GM12878 (cell line): Measurements from ENCODE around the gene TMTC1. TPM values are rescaled to one million over a fixed set of nuclear protein-coding genes. Genes with fewer than 3 reads are reported as not detected.

Experiments
- ATAC-seq: fragments of 200-7000 bp; cut with Tn5 transposase; 3 replicates; pipeline ENCODE4 v1.9.1; 2020; ENCODE audit warnings: mild to moderate bottlenecking, moderate library complexity
- BruUV-seq: library from RNA; stranded (reverse); fragments of 400-500 nt; replicated peaks from 2 replicates; lab custom pipeline; 2021; lab: Mats Ljungman, UMichigan
- CTCF ChIA-PET: fragments of 300-600 bp; sonication (Branson Sonifier 250); formaldehyde crosslinking; extraction: SDS; loops from one replicate; lab custom pipeline; 2021; ENCODE audit warnings: inconsistent platforms; lab: Yijun Ruan, JAX
- POLR2A ChIA-PET: fragments of 350-600 bp; formaldehyde crosslinking; extraction: SDS; loops from one replicate; lab custom pipeline; 2021; ENCODE audit warnings: inconsistent platforms; lab: Charles Lee
- RAD21 ChIA-PET: fragments of 300-600 bp; sonication (Branson Sonifier 250); formaldehyde crosslinking; loops from one replicate; lab custom pipeline; 2023; ENCODE audit warnings: antibody characterized with exemption; ENCODE audit not compliant: unreplicated experiment; lab: Charles Lee
- SMC1A ChIA-PET: fragments of 300-600 bp; sonication (Branson Sonifier 250); formaldehyde crosslinking; loops from one replicate; lab custom pipeline; 2023; ENCODE audit not compliant: unreplicated experiment, uncharacterized antibody; lab: Charles Lee
- DNase-seq: peaks from one replicate; pipeline ENCODE4 v3.0.0-alpha.2; 2011; ENCODE audit warnings: low read depth, low spot score
- FAIRE-seq: peaks from 3 replicates; lab custom pipeline; 2011; peaks lifted over from hg19 to GRCh38; lab: Jason Lieb, UNC
- H2AFZ ChIP-seq: 2 replicates; pipeline ENCODE4 v1.6.0; 2011; ENCODE audit warnings: low read depth, low read length, control low read depth; ENCODE audit not compliant: control insufficient read depth
- H3K27ac ChIP-seq: 2 replicates; pipeline ENCODE4 v1.5.1; 2011; ENCODE audit warnings: control low read depth; ENCODE audit not compliant: control insufficient read depth, insufficient read depth
- H3K27me3 ChIP-seq, 2 experiments: replicated peaks in 1 of 2; 2 replicates each; pipeline versions ENCODE4 v1.6.0 to v1.6.1; 2011; ENCODE audit warnings: low read length in 1 of 2; ENCODE audit not compliant: control insufficient read depth in 2 of 2, insufficient read depth in 2 of 2
- H3K36me3 ChIP-seq, 2 experiments: 2 replicates each; pipeline ENCODE4 v1.5.1; 2011; ENCODE audit warnings: low read length in 1 of 2; ENCODE audit not compliant: control insufficient read depth in 2 of 2, insufficient read depth in 2 of 2
- H3K4me1 ChIP-seq: 2 replicates; pipeline ENCODE4 v1.6.1; 2011; ENCODE audit warnings: mild to moderate bottlenecking, low read length, moderate library complexity, mixed read lengths; ENCODE audit not compliant: control insufficient read depth, insufficient read depth
- H3K4me2 ChIP-seq: 2 replicates; pipeline ENCODE4 v1.6.0; 2011; ENCODE audit warnings: control low read depth; ENCODE audit not compliant: control insufficient read depth, insufficient read depth
- H3K4me3 ChIP-seq: fragments of 200-600 bp; sonication (generic); 2 replicates; pipeline ENCODE4 v1.5.1; 2016
- H3K79me2 ChIP-seq: 2 replicates; pipeline ENCODE4 v1.6.0; 2011; ENCODE audit warnings: low read length; ENCODE audit not compliant: control insufficient read depth, insufficient read depth
- H3K9ac ChIP-seq: 2 replicates; pipeline ENCODE4 v1.8.0; 2011; ENCODE audit warnings: low read length, control low read depth, mixed read lengths; ENCODE audit not compliant: control insufficient read depth, insufficient read depth
- H3K9me3 ChIP-seq: replicated peaks from 3 replicates; pipeline ENCODE4 v1.5.1; 2011; ENCODE audit warnings: mild to moderate bottlenecking, low read length; ENCODE audit not compliant: control insufficient read depth, insufficient read depth
- H4K20me1 ChIP-seq: 2 replicates; pipeline ENCODE4 v1.6.0; 2011; ENCODE audit not compliant: control insufficient read depth, insufficient read depth
- CHD2 ChIP-seq: IDR thresholded peaks from 2 replicates; pipeline ENCODE4 v1.6.1; 2011; ENCODE audit warnings: low read depth, low read length, improper control_type of control experiment, borderline replicate concordance
- EZH2 ChIP-seq: IDR thresholded peaks from 2 replicates; pipeline ENCODE4 v1.6.1; 2012; ENCODE audit warnings: low read depth, mild to moderate bottlenecking, control low read depth, inconsistent platforms, low read length, borderline replicate concordance; ENCODE audit not compliant: control insufficient read depth
- IKZF1 ChIP-seq: fragments of 450-650 bp; conservative IDR thresholded peaks from 2 replicates; pipeline ENCODE4 v1.6.1; 2017; ENCODE audit warnings: antibody characterized with exemption, mild to moderate bottlenecking
- KLF5 ChIP-seq: fragments of 450-650 bp; IDR thresholded peaks from 2 replicates; pipeline ENCODE4 v1.6.1; 2014; ENCODE audit warnings: mild to moderate bottlenecking; ENCODE audit not compliant: partially characterized antibody
- LARP7 ChIP-seq: fragments of 450-650 bp; IDR thresholded peaks from 2 replicates; pipeline ENCODE4 v1.6.1; 2017; ENCODE audit warnings: mild to moderate bottlenecking
- MTA2 ChIP-seq: fragments of 450-650 bp; IDR thresholded peaks from 2 replicates; pipeline ENCODE4 v1.6.1; 2016; ENCODE audit warnings: low read depth, mild to moderate bottlenecking, moderate library complexity
- MXI1 ChIP-seq: fragments of 150-350 bp; IDR thresholded peaks from 2 replicates; pipeline ENCODE4 v1.6.1; 2011; ENCODE audit warnings: low read depth, mild to moderate bottlenecking, inconsistent platforms, low read length, improper control_type of control experiment
- POLR2AphosphoS2 ChIP-seq: IDR thresholded peaks from 2 replicates; pipeline ENCODE4 v1.6.1; 2011; ENCODE audit warnings: low read depth, mild to moderate bottlenecking, low read length, improper control_type of control experiment, moderate library complexity
- RBBP5 ChIP-seq: fragments of 200-600 bp; sonication (generic); conservative IDR thresholded peaks from 2 replicates; pipeline ENCODE4 v1.6.1; 2016
- SMC3 ChIP-seq: IDR thresholded peaks from 2 replicates; pipeline ENCODE4 v1.6.1; 2011; ENCODE audit warnings: low read length, improper control_type of control experiment, borderline replicate concordance
- TCF12 ChIP-seq: IDR thresholded peaks from 2 replicates; pipeline ENCODE4 v1.6.1; 2011; ENCODE audit warnings: low read depth, mild to moderate bottlenecking, low read length
- WGBS: methylation state at CpG from one replicate; pipeline ENCODE4 v1.1.6; 2016; ENCODE audit warnings: low lambda C conversion rate; ENCODE audit not compliant: insufficient replicate concordance, insufficient coverage; ENCODE audit errors: missing lambda C conversion rate; 5-methylcytosine and 5-hydroxymethylcytosine counted together
- in situ Hi-C: fragments of 300-500 bp; cut with MboI; formaldehyde crosslinking; loops from 9 replicates; pipeline ENCODE4 v1.14.3; 2018; ENCODE audit warnings: mixed read lengths
- intact Hi-C: fragments of 100-400 bp; cut with micrococcal nuclease; formaldehyde crosslinking; loops from one replicate; pipeline ENCODE4 v1.14.2; 2022; ENCODE audit not compliant: unreplicated experiment
- polyA plus RNA-seq, 11 experiments: library from polyadenylated mRNA; depleted of rRNA in 4 of 11; unstranded in 6 of 11; stranded (reverse) in 5 of 11; fragments of >200 nt; fragmentation: Nextera tagmentation in 4 of 11; fragmentation: Illumina TruSeq in 1 of 11; extraction: Ambion mirVana in 4 of 11; extraction: Trizol in 1 of 11; gene quantifications; 1 replicate in 1 of 11; 2 replicates in 10 of 11; pipeline versions ENCODE4 v1.2.1 to v1.2.3, GENCODE V29; 2011 to 2016; ENCODE audit warnings: inconsistent platforms in 2 of 11, missing spikeins in 2 of 11, low read depth in 1 of 11
- total RNA-seq, 4 experiments: library from RNA; depleted of rRNA in 3 of 4; stranded (reverse); fragments of >200 nt in 3 of 4; fragmentation: Illumina TruSeq in 1 of 4; extraction: Trizol in 1 of 4; gene quantifications; 2 replicates each; pipeline versions ENCODE4 v1.2.1 to v1.2.3, GENCODE V29; 2013 to 2021
- TF ChIP-seq, protein P1 (sequence below): fragments of 450-650 bp; IDR thresholded peaks from 2 replicates; pipeline ENCODE4 v1.6.1; 2017; ENCODE audit warnings: borderline replicate concordance
- TF ChIP-seq, protein P2 (sequence below): fragments of 450-650 bp; IDR thresholded peaks from 2 replicates; pipeline ENCODE4 v1.6.1; 2017; ENCODE audit warnings: mild to moderate bottlenecking, low read depth, inconsistent platforms; ENCODE audit not compliant: poor library complexity, severe bottlenecking

The TMTC1 gene
- total and polyA plus RNA-seq, 10 of the 15 experiments (the other 5 are each of a cell fraction or from before 2014, with no cell fraction given), result 0.10 to 20.9 (median 0.57) TPM

DNA sequence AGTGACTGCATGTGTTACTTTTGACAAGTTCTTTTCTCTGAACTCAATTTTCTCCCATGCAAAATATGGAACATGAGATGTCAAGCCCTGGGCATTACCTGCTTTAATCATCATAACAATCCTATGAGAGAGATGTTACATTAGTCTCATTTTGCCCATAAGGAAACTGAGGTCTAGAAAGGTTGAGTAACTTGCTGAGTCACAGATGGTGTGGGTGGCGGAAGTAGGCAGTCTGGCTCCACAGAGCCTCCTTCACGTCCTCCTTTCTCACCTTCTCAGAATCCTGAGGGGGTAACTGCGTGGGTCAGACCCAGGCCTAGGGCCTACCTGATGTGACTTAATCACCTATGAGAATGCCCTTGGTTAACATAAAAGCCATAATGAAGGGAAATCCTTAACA lies 50.7 kb downstream of the TMTC1 start:
- Histone ChIP-seq H3K27me3 (no peaks in the 10 kb centered on the region), H3K4me2 (no peak overlapping the region), H3K79me2 (no peaks in the 10 kb centered on the region), H3K9me3 (no peaks in the 10 kb centered on the region; the same call in 2 of the 3 replicates), H3K9ac (no peak overlapping the region), H3K4me3 (no peak overlapping the region), H3K4me1 (no peaks in the 10 kb centered on the region), H2AFZ (peak overlapping the region; percentile 16; the same call in 1 of the 2 replicates), H4K20me1 (no peaks in the 10 kb centered on the region), H3K36me3 (no peaks in the 10 kb centered on the region), H3K27ac (no peak overlapping the region)
- whole genome bisulfite sequencing, result 9% methylated on average over 3 of the region's 3 CpGs
- DNase-seq, result no peak
- SMC1A ChIA-PET, result interaction anchor here (0.6 to 4.4 kb wide), 7 partner anchors 10 to 180 kb away, joined by 3 to 26 read pairs (median 4); no protein-coding TSS in a partner anchor
- in situ Hi-C loops (no loop called here), intact Hi-C loops (no loop called here)
- POLR2A ChIA-PET, result interaction anchor here (0.8 to 0.9 kb wide), 4 partner anchors 9 to 49 kb away, joined by 3 to 5 read pairs (median 4); no protein-coding TSS in a partner anchor
- 0 out of 2 replicates have a peak, but pooled peaks have one; percentile 10 for TF ChIP-seq MTA2
- no peak for TF ChIP-seq TCF12
- TF ChIP-seq, protein P1, sequence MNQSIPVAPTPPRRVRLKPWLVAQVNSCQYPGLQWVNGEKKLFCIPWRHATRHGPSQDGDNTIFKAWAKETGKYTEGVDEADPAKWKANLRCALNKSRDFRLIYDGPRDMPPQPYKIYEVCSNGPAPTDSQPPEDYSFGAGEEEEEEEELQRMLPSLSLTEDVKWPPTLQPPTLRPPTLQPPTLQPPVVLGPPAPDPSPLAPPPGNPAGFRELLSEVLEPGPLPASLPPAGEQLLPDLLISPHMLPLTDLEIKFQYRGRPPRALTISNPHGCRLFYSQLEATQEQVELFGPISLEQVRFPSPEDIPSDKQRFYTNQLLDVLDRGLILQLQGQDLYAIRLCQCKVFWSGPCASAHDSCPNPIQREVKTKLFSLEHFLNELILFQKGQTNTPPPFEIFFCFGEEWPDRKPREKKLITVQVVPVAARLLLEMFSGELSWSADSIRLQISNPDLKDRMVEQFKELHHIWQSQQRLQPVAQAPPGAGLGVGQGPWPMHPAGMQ, result no peak
- TF ChIP-seq IKZF1, result 0 out of 2 replicates have a peak, but pooled peaks have one; percentile 27
- RAD21 ChIA-PET, result interaction anchor here (0.8 to 1.6 kb wide), 7 partner anchors 9 to 50 kb away, joined by 3 to 6 read pairs (median 4); no protein-coding TSS in a partner anchor
- ATAC-seq, result peak; percentile 34; the same call in 1 of the 3 replicates
- CTCF ChIA-PET, result interaction anchor here (0.8 to 1.4 kb wide), 4 partner anchors 11 to 48 kb away, joined by 3 to 4 read pairs (median 3); no protein-coding TSS in a partner anchor
- no TSS peak for BruUV-seq
- FAIRE-seq, result no peak

DNA sequence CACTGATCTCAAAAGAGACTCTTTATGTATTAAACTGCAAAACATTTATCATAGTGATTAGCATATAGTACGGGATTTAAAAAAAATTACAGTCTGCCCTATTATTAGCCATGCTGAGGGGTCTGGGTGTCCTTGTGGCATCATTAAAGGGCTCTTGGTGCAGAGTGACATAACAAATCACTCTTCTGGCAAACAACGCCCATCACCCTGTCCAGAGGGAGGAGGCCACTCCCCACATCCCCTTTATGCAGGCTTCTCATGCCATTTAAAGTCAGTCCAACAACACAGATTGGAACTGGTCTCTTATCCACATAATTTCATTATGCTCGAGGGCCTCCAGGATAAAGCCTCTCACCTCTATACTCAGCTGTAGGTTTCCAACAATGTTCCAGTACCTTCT lies 51.1 kb downstream of the TMTC1 start:
- no peaks in the 10 kb centered on the region for H4K20me1 ChIP-seq
- no peak overlapping the region for H3K4me2 ChIP-seq
- intact Hi-C loops, result no loop called here
- H3K9me3 ChIP-seq, result no peaks in the 10 kb centered on the region; the same call in 2 of the 3 replicates
- H3K79me2 ChIP-seq, result no peaks in the 10 kb centered on the region
- ChIA-PET POLR2A (no interaction called here), RAD21 (interaction anchor here (1.3 to 1.4 kb wide), 3 partner anchors 10 to 33 kb away, joined by 5 to 8 read pairs (median 5); no protein-coding TSS in a partner anchor), SMC1A (interaction anchor here (0.7 to 4.4 kb wide), 3 partner anchors 11 to 180 kb away, joined by 3 to 26 read pairs (median 3); no protein-coding TSS in a partner anchor), CTCF (interaction anchor here (1.4 kb wide), 1 partner anchor 13 kb away, joined by 3 read pairs; no protein-coding TSS in a partner anchor)
- H3K27me3 ChIP-seq, result no peaks in the 10 kb centered on the region
- no TSS peak for BruUV-seq
- no peak overlapping the region for H2AFZ ChIP-seq
- DNase-seq (no peak), FAIRE-seq (no peak), ATAC-seq (no peak)
- H3K9ac ChIP-seq, result no peak overlapping the region
- H3K36me3 ChIP-seq, result no peaks in the 10 kb centered on the region
- in situ Hi-C loops, result no loop called here
- H3K4me1 ChIP-seq, result no peaks in the 10 kb centered on the region
- no peak overlapping the region for H3K4me3 ChIP-seq
- 26% methylated on average over 3 of the region's 3 CpGs for WGBS
- no peak overlapping the region for H3K27ac ChIP-seq
- TF ChIP-seq EZH2 (no peak), LARP7 (no peak), SMC3 (no peak), POLR2AphosphoS2 (no peak), TCF12 (no peak), KLF5 (no peak), CHD2 (no peak), RBBP5 (no peak), MXI1 (no peak)
- TF ChIP-seq, protein P2, sequence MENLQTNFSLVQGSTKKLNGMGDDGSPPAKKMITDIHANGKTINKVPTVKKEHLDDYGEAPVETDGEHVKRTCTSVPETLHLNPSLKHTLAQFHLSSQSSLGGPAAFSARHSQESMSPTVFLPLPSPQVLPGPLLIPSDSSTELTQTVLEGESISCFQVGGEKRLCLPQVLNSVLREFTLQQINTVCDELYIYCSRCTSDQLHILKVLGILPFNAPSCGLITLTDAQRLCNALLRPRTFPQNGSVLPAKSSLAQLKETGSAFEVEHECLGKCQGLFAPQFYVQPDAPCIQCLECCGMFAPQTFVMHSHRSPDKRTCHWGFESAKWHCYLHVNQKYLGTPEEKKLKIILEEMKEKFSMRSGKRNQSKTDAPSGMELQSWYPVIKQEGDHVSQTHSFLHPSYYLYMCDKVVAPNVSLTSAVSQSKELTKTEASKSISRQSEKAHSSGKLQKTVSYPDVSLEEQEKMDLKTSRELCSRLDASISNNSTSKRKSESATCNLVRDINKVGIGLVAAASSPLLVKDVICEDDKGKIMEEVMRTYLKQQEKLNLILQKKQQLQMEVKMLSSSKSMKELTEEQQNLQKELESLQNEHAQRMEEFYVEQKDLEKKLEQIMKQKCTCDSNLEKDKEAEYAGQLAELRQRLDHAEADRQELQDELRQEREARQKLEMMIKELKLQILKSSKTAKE, result no peak
